Central memory CD4-positive, alpha-beta T cell (primary cell): Measurements from ENCODE around the gene TNP2.
A peak's percentile ranks its signal among the peaks of the same experiment; 100 is the strongest.

Experiments
- DNase-seq: peaks from one replicate; pipeline ENCODE4 v3.0.0; 2022

Gene TNP2

GRCh38 chr16:11255737-11256660 lies 13.1 kb downstream of the TNP2 start, which contains the start of gene SOCS1:
Gene SOCS1, minus strand, starts transcription at chr16:11256204. Its CDS starts 726 bp downstream, at chr16:11255478.
- peak; percentile 80 for DNase-seq

DNA sequence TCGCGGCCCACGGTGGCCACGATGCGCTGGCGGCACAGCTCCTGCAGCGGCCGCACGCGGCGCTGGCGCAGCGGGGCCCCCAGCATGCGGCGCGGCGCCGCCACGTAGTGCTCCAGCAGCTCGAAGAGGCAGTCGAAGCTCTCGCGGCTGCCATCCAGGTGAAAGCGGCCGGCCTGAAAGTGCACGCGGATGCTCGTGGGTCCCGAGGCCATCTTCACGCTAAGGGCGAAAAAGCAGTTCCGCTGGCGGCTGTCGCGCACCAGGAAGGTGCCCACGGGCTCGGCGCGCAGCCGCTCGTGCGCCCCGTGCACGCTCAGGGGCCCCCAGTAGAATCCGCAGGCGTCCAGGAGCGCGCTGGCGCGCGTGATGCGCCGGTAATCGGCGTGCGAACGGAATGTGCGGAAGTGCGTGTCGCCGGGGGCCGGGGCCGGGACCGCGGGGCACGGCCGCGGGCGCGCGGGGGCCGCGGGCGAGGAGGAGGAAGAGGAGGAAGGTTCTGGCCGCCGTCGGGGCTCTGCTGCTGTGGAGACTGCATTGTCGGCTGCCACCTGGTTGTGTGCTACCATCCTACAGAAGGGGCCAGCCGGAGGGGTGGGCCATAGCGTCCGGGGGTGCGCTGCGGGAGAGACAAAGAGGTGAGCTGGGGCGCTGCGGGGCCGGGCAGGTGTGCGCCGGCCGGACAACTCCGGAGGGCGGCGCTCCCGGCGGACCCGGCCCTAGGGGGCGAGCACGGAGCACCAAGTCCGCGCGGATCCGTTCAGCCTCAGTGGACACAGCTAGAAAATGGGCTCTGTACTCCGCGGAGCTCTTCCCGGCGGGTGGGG lies 14.0 kb downstream of the TNP2 start:
- peak; percentile 74 for DNase-seq

DNA sequence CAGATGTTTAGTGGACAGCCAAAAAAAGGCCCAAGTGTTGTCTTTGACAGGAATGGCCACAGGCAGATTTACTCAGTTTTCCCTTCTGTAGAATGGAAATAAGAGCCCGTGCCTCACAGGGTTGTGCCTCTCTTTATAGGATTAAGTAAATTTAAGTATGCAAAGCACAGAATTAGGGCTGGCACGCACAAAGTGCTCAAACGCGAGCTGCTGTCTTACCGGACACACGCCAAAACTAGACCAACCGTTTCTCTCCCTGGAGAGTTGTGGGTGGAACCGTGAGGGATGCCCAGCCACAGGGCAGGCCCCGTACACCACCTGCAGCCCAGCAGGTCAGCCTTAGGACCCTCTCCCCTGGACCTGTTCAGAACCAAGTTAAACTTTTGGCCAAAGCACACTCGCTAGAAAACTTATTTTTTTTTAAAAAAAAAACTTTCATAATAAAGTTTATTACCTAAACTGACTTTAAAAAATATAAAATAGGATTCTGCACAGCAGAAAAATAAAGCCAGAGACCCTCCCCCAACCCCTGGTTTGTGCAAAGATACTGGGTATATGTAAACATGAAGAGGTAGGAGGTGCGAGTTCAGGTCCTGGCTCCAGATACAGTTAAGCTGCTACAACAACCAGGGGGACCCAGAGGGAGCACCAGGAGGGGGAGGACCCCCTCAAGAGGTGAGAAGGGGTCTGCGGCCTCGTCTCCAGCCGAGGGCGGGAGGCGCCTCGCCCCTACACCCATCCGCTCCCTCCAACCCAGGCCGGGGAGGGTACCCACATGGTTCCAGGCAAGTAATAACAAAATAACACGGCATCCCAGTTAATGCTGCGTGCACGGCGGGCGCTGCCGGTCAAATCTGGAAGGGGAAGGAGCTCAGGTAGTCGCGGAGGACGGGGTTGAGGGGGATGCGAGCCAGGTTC lies 14.9 kb downstream of the TNP2 start:
- DNase-seq = no peak

DNA sequence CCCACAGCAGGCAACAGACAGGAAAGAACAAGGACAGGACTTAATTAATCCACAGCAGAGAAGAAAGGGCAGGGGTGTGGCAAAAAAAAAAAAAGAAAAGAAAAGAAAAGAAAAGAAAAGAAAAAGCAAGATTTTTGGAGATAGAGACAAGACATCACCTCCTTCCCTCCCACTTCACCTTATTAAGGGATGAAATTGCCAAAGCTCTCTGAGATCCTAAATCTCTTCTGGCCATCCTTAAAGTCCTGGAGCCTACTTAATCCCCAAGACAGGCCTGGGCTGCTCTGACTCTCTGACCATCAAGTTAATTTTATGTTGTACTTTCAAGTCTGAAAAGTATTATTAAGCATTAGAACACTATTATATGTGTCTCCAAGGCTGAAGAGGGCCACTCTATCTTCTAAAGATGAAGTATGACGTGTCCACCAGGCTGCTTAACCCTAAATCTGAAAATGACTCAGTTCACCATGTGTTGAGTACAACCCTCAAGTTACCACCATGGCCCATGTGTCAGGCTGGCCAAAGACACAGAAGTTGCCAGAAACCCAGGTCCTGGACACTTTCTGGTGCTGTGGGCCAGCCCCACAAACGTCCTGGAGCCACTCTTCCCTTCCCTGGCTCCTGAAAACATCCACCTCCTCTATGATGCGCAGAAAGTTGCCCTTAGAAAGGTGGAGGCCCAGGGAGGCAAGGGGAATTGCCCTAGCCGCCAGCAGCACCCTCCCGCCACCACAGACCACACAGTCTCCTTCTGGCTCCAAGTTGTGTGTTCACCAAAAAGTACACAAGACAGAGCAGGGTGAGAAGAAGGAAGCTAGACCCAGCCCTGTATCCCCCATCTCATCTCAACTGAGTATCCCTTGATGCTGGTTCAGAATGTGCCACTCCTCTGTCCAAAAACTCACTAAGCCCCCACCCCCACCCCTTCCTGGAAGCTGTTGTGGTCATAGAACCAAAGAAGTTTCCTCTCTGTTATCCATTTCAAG lies 15.8 kb downstream of the TNP2 start:
- DNase-seq = peak; percentile 51

- DNase-seq = no peak
These were observed 16.6 kb downstream of the TNP2 start for GRCh38 chr16:11252482-11252931.

GRCh38 chr16:11251525-11252481 lies 17.3 kb downstream of the TNP2 start:
- DNase-seq = peak; percentile 75

- no peak for DNase-seq
These were observed 18.2 kb downstream of the TNP2 start for GRCh38 chr16:11250786-11251524.

DNA sequence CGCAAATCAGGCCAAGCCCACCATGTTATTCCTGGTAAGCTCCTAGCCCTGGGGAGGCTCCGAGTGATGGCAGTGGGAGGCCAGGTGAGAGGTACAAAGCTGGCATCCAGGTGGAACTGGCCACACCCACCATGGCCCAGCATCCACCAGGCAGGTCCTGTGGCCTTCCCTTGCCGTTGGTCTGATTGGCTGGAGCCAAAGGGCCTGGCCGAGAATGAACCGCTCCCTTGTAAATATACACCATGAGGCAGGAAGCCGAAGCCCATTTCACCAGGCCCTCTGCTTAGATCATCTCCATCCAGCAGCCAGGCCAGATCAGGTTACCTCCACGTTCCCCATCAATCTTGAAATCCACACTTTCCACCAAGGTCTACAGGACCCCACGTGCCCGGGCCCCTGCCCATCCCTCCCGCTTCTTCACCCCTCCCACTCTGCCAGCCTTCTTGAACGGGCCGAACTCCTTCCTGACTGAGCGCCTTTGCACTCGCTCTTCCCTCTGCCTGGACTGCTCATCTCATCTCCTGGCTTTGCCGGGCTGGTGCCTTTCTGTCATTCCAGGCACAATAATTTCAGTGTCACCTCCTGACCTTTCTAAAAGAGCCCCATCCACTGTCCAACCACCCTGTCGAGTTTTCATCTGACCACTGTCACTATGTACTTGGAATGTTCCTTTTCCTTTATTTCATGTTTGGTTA lies 18.9 kb downstream of the TNP2 start:
- no peak for DNase-seq

- no peak for DNase-seq
These were observed 19.7 kb downstream of the TNP2 start for GRCh38 chr16:11249233-11250061.

DNA sequence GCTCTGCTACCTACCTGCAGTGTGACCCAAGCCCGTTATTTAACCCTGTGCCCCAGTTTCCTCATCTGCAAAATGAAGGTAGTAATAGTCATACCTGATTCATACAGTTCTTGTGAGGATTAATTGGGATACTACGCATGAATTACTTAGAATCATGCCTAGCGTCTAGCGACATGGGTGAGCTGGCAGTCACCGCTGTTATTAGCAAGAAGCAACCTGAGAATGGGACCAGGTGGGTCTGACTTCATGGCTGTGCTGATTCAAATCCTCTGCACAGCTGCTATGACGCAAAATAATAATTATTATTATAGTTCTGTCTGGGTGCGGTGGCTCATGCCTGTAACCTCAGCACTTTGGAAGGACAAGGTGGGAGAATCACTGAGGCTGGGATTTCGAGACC lies 21.0 kb downstream of the TNP2 start:
- no peak for DNase-seq

DNA sequence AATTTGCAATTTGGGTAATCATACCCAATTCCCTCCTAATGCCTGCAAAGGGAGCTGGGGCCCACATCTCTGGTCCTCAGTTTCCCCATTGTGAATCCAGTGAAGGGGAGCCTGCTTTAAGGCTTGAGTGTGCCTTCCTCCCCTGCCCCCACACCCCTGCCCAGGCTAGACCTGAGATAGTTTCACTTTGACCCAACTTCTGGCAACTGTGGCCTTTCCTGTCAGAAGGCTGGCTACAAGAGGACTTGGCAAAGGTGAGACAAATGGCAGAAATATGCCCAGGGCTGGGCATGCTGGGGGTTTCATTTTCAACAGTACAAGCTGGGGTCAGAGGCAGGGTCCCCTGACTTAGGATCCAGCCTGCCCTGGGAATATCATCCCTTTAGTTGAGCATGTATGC lies 23.1 kb downstream of the TNP2 start:
- no peak for DNase-seq

DNA sequence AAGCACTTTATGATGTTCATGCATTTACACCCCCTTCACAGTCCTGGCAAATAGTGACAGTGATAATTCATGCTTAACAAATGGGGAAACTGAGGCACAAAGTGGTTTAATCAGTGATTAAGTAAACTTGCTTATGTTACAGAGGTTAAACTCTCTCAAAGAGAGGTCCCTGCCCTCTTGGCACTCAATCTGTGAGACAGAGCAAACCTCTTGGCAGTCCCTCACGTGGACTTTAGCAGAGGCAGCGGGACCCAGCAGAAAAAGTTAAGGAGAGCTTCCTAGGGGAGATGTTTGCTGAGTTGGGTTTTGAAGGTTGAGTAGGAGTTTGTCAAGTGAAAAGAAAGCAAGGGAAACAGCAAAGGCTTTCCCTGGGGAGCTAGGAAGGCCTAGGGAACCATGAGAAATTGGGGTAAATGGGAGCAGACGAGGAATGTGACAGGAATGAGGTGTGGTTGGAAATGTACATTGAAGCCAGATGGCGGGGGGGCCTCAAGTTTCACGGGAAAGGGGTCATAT lies 23.8 kb downstream of the TNP2 start:
- DNase-seq = no peak

- no peak for DNase-seq
These were observed 26.5 kb downstream of the TNP2 start for GRCh38 chr16:11242658-11243057.

DNA sequence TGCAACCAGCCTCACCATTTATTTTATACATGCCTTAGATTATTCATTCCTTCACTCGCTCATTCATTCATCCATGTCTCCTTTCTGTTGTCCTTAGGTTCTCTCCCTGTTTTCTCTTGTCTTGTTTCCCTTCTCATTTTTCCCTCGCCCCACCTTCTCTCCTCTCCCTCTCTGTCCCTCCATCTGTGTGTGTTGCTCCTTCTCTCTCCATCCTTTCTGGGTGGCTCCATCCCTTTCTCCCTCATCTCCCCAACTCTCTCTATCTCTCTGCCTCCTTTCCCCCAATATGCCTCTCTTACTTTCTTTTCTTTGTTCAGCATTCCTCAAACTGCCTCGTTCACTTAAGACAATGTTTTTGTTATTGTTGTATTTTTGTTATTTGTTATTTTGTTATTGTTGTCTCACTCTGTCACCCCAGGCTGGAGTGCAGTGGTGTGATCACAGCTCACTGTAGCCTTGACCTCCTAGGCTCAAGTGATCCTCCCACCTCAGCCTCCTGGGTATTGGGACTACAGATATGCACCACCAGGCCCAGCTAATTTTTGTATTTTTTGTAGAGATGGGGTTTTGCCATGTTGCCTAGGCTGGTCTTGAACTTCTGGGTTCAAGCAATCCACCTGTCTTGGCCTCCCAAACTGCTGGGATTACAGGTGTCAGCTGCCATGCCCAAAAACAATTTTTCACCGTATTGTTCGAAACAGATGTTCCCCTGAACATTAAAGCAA lies 27.5 kb downstream of the TNP2 start:
- no peak for DNase-seq

DNA sequence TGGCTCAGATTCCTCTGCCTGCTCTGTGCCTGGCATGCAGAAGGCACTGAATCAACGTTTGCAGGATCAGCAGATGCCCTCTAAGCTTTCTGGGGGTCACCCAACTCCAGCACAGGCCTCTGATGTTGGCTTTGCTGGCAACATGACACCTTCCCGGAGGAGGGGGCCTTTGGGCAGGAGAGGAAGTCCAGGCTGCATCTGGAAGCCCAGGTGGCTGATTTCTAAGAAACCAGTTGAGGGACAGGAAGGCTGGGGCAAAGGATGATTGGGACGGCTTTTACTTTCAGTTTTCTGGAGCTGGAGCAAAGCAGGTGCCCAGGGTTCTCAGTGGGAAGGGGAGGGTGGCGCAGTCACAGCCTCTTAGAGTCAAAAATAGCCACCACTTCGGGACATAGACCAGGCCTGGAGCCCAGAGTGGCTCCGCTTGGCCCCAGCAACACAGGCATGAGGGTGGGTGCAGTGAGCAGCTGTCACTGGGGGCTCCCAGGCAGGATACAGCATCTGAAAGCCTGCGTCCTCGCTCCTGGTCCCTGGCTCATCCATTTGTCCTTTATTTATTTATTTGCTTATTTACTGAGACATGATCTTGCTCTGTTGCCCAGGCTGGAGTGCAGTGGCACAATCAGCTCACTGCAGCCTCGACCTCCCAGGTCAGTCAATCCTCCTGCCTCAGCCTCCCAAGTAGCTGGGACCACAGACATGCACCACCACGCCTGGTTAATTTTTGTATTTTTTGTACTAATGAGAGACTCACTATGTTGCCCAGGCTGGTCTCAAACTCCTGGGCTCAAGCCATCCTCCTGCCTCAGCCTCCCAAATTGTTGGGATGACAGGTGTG lies 28.3 kb downstream of the TNP2 start:
- DNase-seq = no peak
